Measurements from ENCODE around the gene ANKRD11.

Gene ANKRD11

DNA sequence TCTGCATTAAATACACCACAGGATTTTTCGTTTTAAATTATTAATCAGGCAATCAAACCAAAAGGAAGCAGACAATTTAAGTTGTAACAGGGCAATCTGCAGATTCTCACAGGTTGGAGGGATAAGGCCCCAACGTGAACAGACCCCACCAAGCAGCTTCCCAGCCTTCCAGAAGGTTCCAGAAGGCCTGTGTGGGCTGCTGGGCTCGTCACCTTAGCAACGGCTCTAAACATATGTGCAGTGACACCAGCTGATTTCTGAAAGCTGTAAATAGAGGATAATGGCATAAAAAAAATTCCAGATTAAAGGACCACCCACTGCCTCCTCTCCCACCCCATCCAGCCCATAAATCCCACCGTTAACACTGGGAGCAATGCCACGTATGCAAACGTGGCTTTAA, 149.1 kb downstream of the ANKRD11 start:
- peaks cover 100% of the 10 kb centered on the region for H3K79me2 ChIP-seq (ENCODE audit: insufficient read depth, low read depth)
- H3K27me3 ChIP-seq (ENCODE audit: insufficient read depth, low read depth): no peaks in the 10 kb centered on the region
- no peak overlapping the region for H3K4me3 ChIP-seq (IDR thresholded peaks at IDR 0.05; ENCODE audit: insufficient read depth, low read depth, low read length)
- H3K36me3 ChIP-seq (ENCODE audit: insufficient read depth): no peaks in the 10 kb centered on the region
- no peak overlapping the region; the same call in 1 of the 2 replicates for H3K27ac ChIP-seq
- TF ChIP-seq CTCF (conservative IDR thresholded peaks at IDR 0.05; ENCODE audit: low read depth, low read length): no peak
- no peak overlapping the region for H3K9ac ChIP-seq
- H3K4me2 ChIP-seq: no peak overlapping the region
- peaks cover 11% of the 10 kb centered on the region for H3K4me1 ChIP-seq (ENCODE audit: low read depth, poor library complexity, severe bottlenecking)
- H4K20me1 ChIP-seq (ENCODE audit: insufficient read depth): peaks cover 80% of the 10 kb centered on the region
- no peak overlapping the region for H2AFZ ChIP-seq (ENCODE audit: low read depth)

DNA sequence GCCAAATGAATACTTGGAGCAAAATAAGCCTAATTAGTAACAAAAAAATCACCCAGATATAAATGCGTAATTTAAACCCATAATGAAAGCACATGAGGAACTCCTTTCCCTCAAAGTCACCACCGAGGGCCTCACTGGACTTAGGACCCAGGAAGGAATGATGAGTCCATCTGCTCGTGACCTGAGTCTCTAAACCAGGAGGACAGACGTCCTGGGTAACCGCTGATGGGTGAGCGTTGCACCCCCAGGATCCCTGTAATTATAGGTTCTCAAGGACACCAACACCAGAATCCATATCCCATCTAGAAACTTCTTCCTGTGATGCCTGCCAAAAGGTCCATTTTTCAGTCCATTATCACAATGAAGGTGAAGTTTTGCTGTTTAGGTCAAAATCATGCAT, 151.5 kb downstream of the ANKRD11 start:
- Histone ChIP-seq H3K27me3 (ENCODE audit: insufficient read depth, low read depth) (no peaks in the 10 kb centered on the region), H4K20me1 (ENCODE audit: insufficient read depth) (peaks cover 82% of the 10 kb centered on the region), H3K9ac (no peak overlapping the region), H2AFZ (ENCODE audit: low read depth) (no peak overlapping the region), H3K4me2 (no peak overlapping the region), H3K4me1 (ENCODE audit: low read depth, poor library complexity, severe bottlenecking) (peaks cover 27% of the 10 kb centered on the region), H3K79me2 (ENCODE audit: insufficient read depth, low read depth) (peaks cover 100% of the 10 kb centered on the region), H3K27ac (no peak overlapping the region), H3K36me3 (ENCODE audit: insufficient read depth) (no peaks in the 10 kb centered on the region), H3K4me3 (IDR thresholded peaks at IDR 0.05; ENCODE audit: insufficient read depth, low read depth, low read length) (no peak overlapping the region)
- no peak for TF ChIP-seq CTCF (conservative IDR thresholded peaks at IDR 0.05; ENCODE audit: low read depth, low read length)

- Histone ChIP-seq H3K4me2 (no peak overlapping the region), H3K4me1 (ENCODE audit: low read depth, poor library complexity, severe bottlenecking) (peaks cover 32% of the 10 kb centered on the region), H3K36me3 (ENCODE audit: insufficient read depth) (no peaks in the 10 kb centered on the region), H2AFZ (ENCODE audit: low read depth) (no peak overlapping the region), H3K27ac (no peak overlapping the region), H3K9ac (no peak overlapping the region), H3K27me3 (ENCODE audit: insufficient read depth, low read depth) (no peaks in the 10 kb centered on the region), H3K79me2 (ENCODE audit: insufficient read depth, low read depth) (peaks cover 99% of the 10 kb centered on the region), H3K4me3 (IDR thresholded peaks at IDR 0.05; ENCODE audit: insufficient read depth, low read depth, low read length) (no peak overlapping the region), H4K20me1 (ENCODE audit: insufficient read depth) (peaks cover 76% of the 10 kb centered on the region)
- no peak for TF ChIP-seq CTCF (conservative IDR thresholded peaks at IDR 0.05; ENCODE audit: low read depth, low read length)
Measured at GRCh38 chr16:89337965-89338364, 152.4 kb downstream of the ANKRD11 start.

GRCh38 chr16:89335803-89336485, 154.4 kb downstream of the ANKRD11 start:
- no peak overlapping the region for H3K27ac ChIP-seq
- no peaks in the 10 kb centered on the region for H3K36me3 ChIP-seq (ENCODE audit: insufficient read depth)
- peaks cover 32% of the 10 kb centered on the region for H3K4me1 ChIP-seq (ENCODE audit: low read depth, poor library complexity, severe bottlenecking)
- no peak overlapping the region for H3K4me2 ChIP-seq
- H4K20me1 ChIP-seq (ENCODE audit: insufficient read depth): peaks cover 76% of the 10 kb centered on the region
- no peaks in the 10 kb centered on the region for H3K27me3 ChIP-seq (ENCODE audit: insufficient read depth, low read depth)
- H2AFZ ChIP-seq (ENCODE audit: low read depth): no peak overlapping the region
- no peak overlapping the region for H3K9ac ChIP-seq
- no peak for TF ChIP-seq CTCF (conservative IDR thresholded peaks at IDR 0.05; ENCODE audit: low read depth, low read length)
- H3K4me3 ChIP-seq (IDR thresholded peaks at IDR 0.05; ENCODE audit: insufficient read depth, low read depth, low read length): no peak overlapping the region
- peaks cover 99% of the 10 kb centered on the region for H3K79me2 ChIP-seq (ENCODE audit: insufficient read depth, low read depth)

Data from KMS-11 (cell line).